ENCODE results near the gene CPA5.

Gene CPA5

GRCh38 chr7:130365511-130366441 lies 21.2 kb downstream of the CPA5 start:
- no peak for TF ChIP-seq CTCF (IDR thresholded peaks at IDR 0.05; ENCODE audit: low read depth, low read length)
- no peak overlapping the region for H3K4me3 ChIP-seq (ENCODE audit: low read depth, low read length)

GRCh38 chr7:130366564-130366963 lies 21.9 kb downstream of the CPA5 start:
- no peak for TF ChIP-seq CTCF (IDR thresholded peaks at IDR 0.05; ENCODE audit: low read depth, low read length)
- H3K4me3 ChIP-seq (ENCODE audit: low read depth, low read length): no peak overlapping the region

- no peak for TF ChIP-seq CTCF (IDR thresholded peaks at IDR 0.05; ENCODE audit: low read depth, low read length)
- no peak overlapping the region for H3K4me3 ChIP-seq (ENCODE audit: low read depth, low read length)
Observed at GRCh38 chr7:130367088-130367755, 22.6 kb downstream of the CPA5 start.

GRCh38 chr7:130367836-130368746 lies 23.5 kb downstream of the CPA5 start:
- TF ChIP-seq CTCF (IDR thresholded peaks at IDR 0.05; ENCODE audit: low read depth, low read length): no peak
- H3K4me3 ChIP-seq (ENCODE audit: low read depth, low read length): no peak overlapping the region

GRCh38 chr7:130369110-130369711 lies 24.6 kb downstream of the CPA5 start:
- H3K4me3 ChIP-seq (ENCODE audit: low read depth, low read length): no peak overlapping the region
- TF ChIP-seq CTCF (IDR thresholded peaks at IDR 0.05; ENCODE audit: low read depth, low read length): no peak

- TF ChIP-seq CTCF (IDR thresholded peaks at IDR 0.05; ENCODE audit: low read depth, low read length): no peak
- no peak overlapping the region for H3K4me3 ChIP-seq (ENCODE audit: low read depth, low read length)
Observed at GRCh38 chr7:130369831-130370550, 25.4 kb downstream of the CPA5 start.

Data from WI38 (cell line).